HG03378 (cell line): ENCODE measurements around the gene DEPDC7.
"Not testable (repeated sequence)": the region's sequence is repeated elsewhere in the genome, so short reads cannot be mapped to it uniquely, and the experiment has no call there.

ENCODE experiments used
- ATAC-seq: cut with Tn5 transposase; IDR thresholded peaks from one replicate; pipeline ENCODE4 v1.9.1; 2021; ENCODE audit warnings: mild to moderate bottlenecking, moderate library complexity; ENCODE audit not compliant: unreplicated experiment

DEPDC7 gene

GRCh38 chr11:33015621-33016551 is at the start of gene DEPDC7:
Gene DEPDC7 (plus strand): TSS chr11:33015878. CDS start chr11:33015956, 78 bp downstream.
- peak; percentile 63 for ATAC-seq

- ATAC-seq = no peak
Observed at GRCh38 chr11:32968541-32968940, 47.1 kb upstream of the DEPDC7 start.

- ATAC-seq = not testable (repeated sequence)
Observed at GRCh38 chr11:32972233-32972632, 43.4 kb upstream of the DEPDC7 start.

GRCh38 chr11:32972781-32973180 is 42.9 kb upstream of the DEPDC7 start:
- no peak for ATAC-seq

GRCh38 chr11:32982626-32983025 is 33.1 kb upstream of the DEPDC7 start:
- no peak for ATAC-seq

- ATAC-seq = no peak
Observed at GRCh38 chr11:32983506-32983905, 32.2 kb upstream of the DEPDC7 start.

GRCh38 chr11:32985600-32985999 is 30.1 kb upstream of the DEPDC7 start:
- ATAC-seq = no peak

- ATAC-seq = no peak
Observed at GRCh38 chr11:32987851-32988250, 27.8 kb upstream of the DEPDC7 start.

- ATAC-seq = no peak
Observed at GRCh38 chr11:32990481-32990880, 25.2 kb upstream of the DEPDC7 start.

GRCh38 chr11:32991427-32991826 is 24.3 kb upstream of the DEPDC7 start:
- ATAC-seq = no peak

GRCh38 chr11:32991898-32992297 is 23.8 kb upstream of the DEPDC7 start:
- no peak for ATAC-seq

- no peak for ATAC-seq
Observed at GRCh38 chr11:33000181-33000580, 15.5 kb upstream of the DEPDC7 start.

- ATAC-seq = no peak
Observed at GRCh38 chr11:33001281-33001680, 14.4 kb upstream of the DEPDC7 start.

GRCh38 chr11:33001751-33002542 is 13.7 kb upstream of the DEPDC7 start:
- no peak for ATAC-seq

- no peak for ATAC-seq
Observed at GRCh38 chr11:33005175-33005574, 10.5 kb upstream of the DEPDC7 start.

GRCh38 chr11:33006010-33006409 is 9.7 kb upstream of the DEPDC7 start:
- ATAC-seq = no peak

- no peak for ATAC-seq
Observed at GRCh38 chr11:33013755-33014154, 1.9 kb upstream of the DEPDC7 start.

GRCh38 chr11:33016654-33017053 is 976 bp downstream of the DEPDC7 start:
- no peak for ATAC-seq

- no peak for ATAC-seq
Observed at GRCh38 chr11:33017478-33017877, 1.8 kb downstream of the DEPDC7 start.

- ATAC-seq = no peak
Observed at GRCh38 chr11:33017965-33018364, 2.3 kb downstream of the DEPDC7 start.

- ATAC-seq = no peak
Observed at GRCh38 chr11:33018840-33019239, 3.2 kb downstream of the DEPDC7 start.

GRCh38 chr11:33021501-33021900 is 5.8 kb downstream of the DEPDC7 start:
- ATAC-seq = no peak
